Rectal smooth muscle tissue (tissue), 1 donor: Measurements from ENCODE around the gene GFPT1.
A peak's percentile ranks its signal among the peaks of the same experiment; 100 is the strongest.

ENCODE experiments used
- H3K27ac ChIP-seq: one replicate; pipeline ENCODE4 v1.7.0; 2013; ENCODE audit warnings: low read depth, low read length, inconsistent platforms
- H3K27me3 ChIP-seq: one replicate; pipeline ENCODE4 v1.7.0; 2013; ENCODE audit warnings: low read length; ENCODE audit not compliant: control insufficient read depth, insufficient read depth
- H3K36me3 ChIP-seq: one replicate; pipeline ENCODE4 v1.7.0; 2013; ENCODE audit warnings: low read length; ENCODE audit not compliant: control insufficient read depth, insufficient read depth
- H3K4me1 ChIP-seq: one replicate; pipeline ENCODE4 v1.7.0; 2013; ENCODE audit warnings: low read length; ENCODE audit not compliant: control insufficient read depth, insufficient read depth
- H3K4me3 ChIP-seq: one replicate; pipeline ENCODE4 v1.7.0; 2013; ENCODE audit warnings: low read length
- H3K9ac ChIP-seq: one replicate; pipeline ENCODE4 v1.7.0; 2013; ENCODE audit warnings: low read length

GFPT1 gene

GRCh38 chr2:69348781-69349180 is 38.2 kb downstream of the GFPT1 start:
- Histone ChIP-seq H3K36me3 (peaks cover 20% of the 10 kb centered on the region), H3K4me3 (no peak overlapping the region), H3K27ac (no peak overlapping the region), H3K4me1 (no peaks in the 10 kb centered on the region), H3K9ac (no peak overlapping the region), H3K27me3 (no peaks in the 10 kb centered on the region)

- Histone ChIP-seq H3K4me1 (no peaks in the 10 kb centered on the region), H3K27ac (no peak overlapping the region), H3K27me3 (no peaks in the 10 kb centered on the region), H3K9ac (no peak overlapping the region), H3K4me3 (no peak overlapping the region), H3K36me3 (peaks cover 26% of the 10 kb centered on the region)
These were observed 41.6 kb downstream of the GFPT1 start for GRCh38 chr2:69345434-69345833.

DNA sequence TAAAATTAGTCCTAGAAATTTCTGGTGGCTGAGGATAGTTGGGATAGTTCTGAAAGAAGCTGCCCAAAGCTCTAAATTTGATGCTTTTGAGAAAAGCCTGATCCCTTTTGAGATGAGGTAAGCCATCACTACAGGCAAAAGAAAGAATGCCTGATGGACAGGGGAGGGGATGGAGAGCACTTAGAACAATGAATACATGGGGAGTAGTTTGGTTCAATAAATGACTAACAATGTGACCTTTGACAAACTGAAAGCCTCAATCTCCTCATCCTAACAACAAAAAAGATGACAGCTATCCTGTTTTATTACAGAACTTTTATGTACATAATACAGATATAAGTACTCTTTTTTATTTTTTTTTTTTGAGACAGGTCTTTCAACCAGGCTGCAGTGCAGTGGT is 42.7 kb downstream of the GFPT1 start:
- no peak overlapping the region for H3K27ac ChIP-seq
- H3K9ac ChIP-seq = no peak overlapping the region
- H3K4me3 ChIP-seq = no peak overlapping the region
- peaks cover 21% of the 10 kb centered on the region for H3K36me3 ChIP-seq
- no peaks in the 10 kb centered on the region for H3K27me3 ChIP-seq
- H3K4me1 ChIP-seq = no peaks in the 10 kb centered on the region

DNA sequence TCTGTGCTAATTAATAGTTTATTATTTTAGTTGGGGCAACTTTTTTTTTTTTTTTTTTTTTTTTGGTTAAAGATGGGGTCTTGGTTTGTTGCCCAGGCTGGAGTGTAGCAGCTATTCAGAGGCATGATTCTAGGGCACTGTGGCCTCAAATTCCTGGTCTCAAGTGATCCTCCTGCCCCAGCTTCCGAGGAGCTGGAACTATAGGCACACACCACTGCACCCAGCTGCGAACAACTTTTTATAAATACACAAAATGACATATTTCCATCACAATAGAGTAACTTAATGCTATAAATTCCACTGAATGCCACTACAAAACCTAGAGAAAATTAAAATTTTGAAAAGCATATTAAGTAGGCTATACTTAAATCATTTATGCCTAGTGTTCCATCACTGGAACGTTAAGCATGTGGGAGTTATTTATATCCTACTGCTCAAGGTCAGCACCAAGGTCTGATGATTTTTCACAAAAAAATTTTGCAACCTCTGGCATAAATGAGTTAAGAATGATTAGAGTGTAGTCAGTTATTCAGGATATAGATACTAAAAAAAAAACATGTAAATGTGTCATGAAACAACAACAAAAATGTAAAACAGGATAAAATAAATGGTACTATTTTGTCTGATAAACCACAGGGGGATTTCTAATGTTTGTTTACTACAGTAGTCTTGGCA is 46.8 kb downstream of the GFPT1 start:
- H3K9ac ChIP-seq = no peak overlapping the region
- H3K4me3 ChIP-seq = no peak overlapping the region
- no peaks in the 10 kb centered on the region for H3K4me1 ChIP-seq
- peaks cover 15% of the 10 kb centered on the region for H3K36me3 ChIP-seq
- H3K27me3 ChIP-seq = no peaks in the 10 kb centered on the region
- no peak overlapping the region for H3K27ac ChIP-seq

DNA sequence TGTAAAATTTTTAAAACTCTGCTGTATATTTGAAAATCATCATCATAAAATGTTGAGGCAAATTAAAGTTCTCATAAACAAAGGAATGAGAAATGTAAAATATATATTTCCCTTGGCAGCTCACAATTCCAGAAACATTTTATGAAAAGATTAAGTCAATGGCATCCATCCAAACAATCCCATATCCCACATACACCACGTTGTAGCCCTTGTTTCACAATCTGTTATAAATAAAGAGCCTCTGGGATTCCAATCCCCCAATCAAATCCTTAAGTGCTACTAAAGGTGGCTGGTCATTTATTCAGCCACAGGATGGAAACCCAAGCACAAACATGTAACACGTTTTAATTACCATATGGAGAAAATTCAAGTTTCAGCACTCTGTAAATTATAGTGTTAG is 51.7 kb downstream of the GFPT1 start:
- Histone ChIP-seq H3K4me1 (no peaks in the 10 kb centered on the region), H3K4me3 (no peak overlapping the region), H3K27me3 (no peaks in the 10 kb centered on the region), H3K36me3 (peaks cover 7% of the 10 kb centered on the region), H3K9ac (no peak overlapping the region), H3K27ac (no peak overlapping the region)

DNA sequence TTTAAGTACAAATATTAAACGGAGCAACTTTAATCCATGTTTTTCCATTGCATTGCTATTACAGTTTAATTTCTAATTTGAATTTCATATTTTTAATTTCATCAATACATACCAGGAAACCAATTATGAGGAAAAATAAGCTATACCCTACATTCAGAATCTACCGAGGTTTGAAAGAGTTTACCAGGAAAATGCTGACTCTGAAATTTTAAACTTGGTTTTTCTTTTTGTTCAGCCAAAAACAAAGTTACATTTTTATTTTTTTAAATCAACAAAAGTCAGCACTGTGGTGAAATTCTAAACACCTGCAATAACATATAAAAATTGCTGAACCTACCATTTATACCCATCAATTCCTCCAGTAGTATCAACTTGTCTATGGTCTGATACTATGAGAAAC is 53.7 kb downstream of the GFPT1 start:
- Histone ChIP-seq H3K27ac (no peak overlapping the region), H3K9ac (no peak overlapping the region), H3K36me3 (peaks cover 4% of the 10 kb centered on the region), H3K27me3 (no peaks in the 10 kb centered on the region), H3K4me3 (no peak overlapping the region), H3K4me1 (no peaks in the 10 kb centered on the region)

DNA sequence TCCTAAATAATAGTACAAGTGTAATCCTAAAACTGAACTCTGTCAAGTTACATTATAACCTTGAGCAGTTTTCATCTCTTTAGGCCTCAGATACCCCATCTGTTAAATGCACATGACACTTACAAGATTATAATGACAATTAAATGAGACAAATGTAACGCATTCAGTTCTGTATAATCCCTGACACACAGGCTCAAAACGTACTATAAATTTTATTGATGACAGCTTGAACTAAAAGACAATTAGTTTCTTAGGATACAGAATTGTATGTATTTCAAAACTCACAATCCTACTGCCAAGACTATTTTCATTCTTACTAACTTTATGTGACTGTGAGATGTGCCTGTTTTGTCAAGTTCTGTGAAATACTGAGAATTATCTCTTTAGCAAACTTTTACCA is 56.2 kb downstream of the GFPT1 start:
- H3K27ac ChIP-seq = no peak overlapping the region
- H3K36me3 ChIP-seq = peaks cover 10% of the 10 kb centered on the region
- no peaks in the 10 kb centered on the region for H3K4me1 ChIP-seq
- no peaks in the 10 kb centered on the region for H3K27me3 ChIP-seq
- no peak overlapping the region for H3K9ac ChIP-seq
- H3K4me3 ChIP-seq = no peak overlapping the region

- no peak overlapping the region for H3K4me3 ChIP-seq
- H3K4me1 ChIP-seq = peaks cover 11% of the 10 kb centered on the region
- H3K9ac ChIP-seq = no peak overlapping the region
- H3K36me3 ChIP-seq = peaks cover 9% of the 10 kb centered on the region
- no peaks in the 10 kb centered on the region for H3K27me3 ChIP-seq
- no peak overlapping the region for H3K27ac ChIP-seq
These were observed 64.4 kb downstream of the GFPT1 start for GRCh38 chr2:69322631-69323030.

- H3K4me3 ChIP-seq = no peak overlapping the region
These were observed 70.5 kb downstream of the GFPT1 start for GRCh38 chr2:69316550-69316949.

GRCh38 chr2:69315160-69315761 is 71.8 kb downstream of the GFPT1 start:
- no peaks in the 10 kb centered on the region for H3K27me3 ChIP-seq
- H3K9ac ChIP-seq = no peak overlapping the region
- no peak overlapping the region for H3K4me3 ChIP-seq
- peaks cover 2% of the 10 kb centered on the region for H3K36me3 ChIP-seq
- H3K4me1 ChIP-seq = peaks cover 15% of the 10 kb centered on the region
- no peak overlapping the region for H3K27ac ChIP-seq

More at GRCh38 chr2:69316550-69316949, 70.5 kb downstream of the GFPT1 start:
- Histone ChIP-seq H3K9ac (no peak overlapping the region), H3K27ac (no peak overlapping the region), H3K27me3 (no peaks in the 10 kb centered on the region), H3K36me3 (peaks cover 2% of the 10 kb centered on the region), H3K4me1 (peaks cover 10% of the 10 kb centered on the region)

DNA sequence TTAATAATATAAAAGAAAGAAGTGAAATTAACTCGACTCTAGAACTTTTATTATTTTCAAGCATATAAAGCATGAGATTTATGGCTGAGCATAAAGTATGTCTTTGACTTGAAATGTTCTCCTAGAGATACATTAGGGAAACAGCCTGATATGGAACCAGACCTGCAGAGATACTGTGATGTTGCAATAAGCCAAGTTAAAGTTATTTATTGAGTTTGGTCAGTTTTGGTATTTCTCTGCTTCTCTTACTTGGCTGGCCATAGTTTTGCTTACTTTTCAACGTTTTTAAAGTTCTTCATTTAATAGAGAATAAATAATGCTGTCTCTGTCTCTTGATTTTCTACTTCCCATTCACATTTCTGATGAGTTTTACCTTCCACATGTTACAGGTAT is 76.0 kb downstream of the GFPT1 start:
- H3K27me3 ChIP-seq = no peaks in the 10 kb centered on the region
- no peak overlapping the region for H3K4me3 ChIP-seq
- H3K36me3 ChIP-seq = no peaks in the 10 kb centered on the region
- H3K9ac ChIP-seq = no peak overlapping the region
- H3K4me1 ChIP-seq = peaks cover 40% of the 10 kb centered on the region
- peak overlapping the region; percentile 86 for H3K27ac ChIP-seq

DNA sequence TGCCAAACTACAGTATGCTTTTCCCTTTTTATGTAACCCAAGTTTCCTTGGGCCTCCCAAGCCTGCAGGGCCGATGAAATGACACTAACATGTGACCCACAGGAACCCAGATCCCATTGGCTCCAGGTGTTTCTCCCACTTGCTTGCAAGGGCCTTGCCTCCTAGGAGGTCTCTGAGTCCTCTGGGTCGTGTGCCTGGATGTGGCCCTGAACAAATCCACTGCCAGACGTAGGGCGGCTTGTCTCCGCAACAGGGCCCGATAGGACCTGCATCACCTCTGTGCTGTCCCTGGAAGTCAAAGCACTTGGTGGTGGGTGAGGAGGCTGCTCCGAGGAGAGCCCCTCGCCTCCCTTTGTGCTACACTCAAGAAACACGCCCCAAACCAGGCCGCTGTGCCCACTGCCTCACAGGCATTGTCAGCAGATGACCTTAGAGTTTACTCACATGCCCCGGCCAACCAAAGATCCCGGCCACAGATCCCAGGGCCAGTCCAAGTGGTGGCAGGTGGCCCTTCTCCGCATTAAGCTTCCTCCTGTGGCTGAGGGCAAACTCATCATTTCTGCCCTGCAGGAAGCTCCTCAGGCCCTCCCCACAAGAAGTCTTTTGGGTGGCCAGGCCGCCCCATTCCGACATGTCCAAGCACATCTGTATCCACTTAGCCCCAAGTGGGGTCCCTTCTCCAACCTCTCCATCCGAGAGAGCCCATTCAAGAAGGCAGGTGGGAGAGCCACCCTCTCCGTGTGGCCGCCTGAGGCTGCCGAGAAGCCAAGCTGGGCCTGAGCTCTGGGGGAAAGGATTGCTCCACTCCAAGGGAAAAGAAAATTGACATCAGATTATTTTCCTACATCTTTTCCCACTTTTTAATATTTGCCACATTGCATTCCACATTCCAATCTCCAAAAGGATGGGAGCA is 76.7 kb downstream of the GFPT1 start:
- peaks cover 40% of the 10 kb centered on the region for H3K4me1 ChIP-seq
- H3K27ac ChIP-seq = peak overlapping the region; percentile 86
- H3K27me3 ChIP-seq = no peaks in the 10 kb centered on the region
- H3K9ac ChIP-seq = no peak overlapping the region
- no peaks in the 10 kb centered on the region for H3K36me3 ChIP-seq
- peak overlapping the region; percentile 18 for H3K4me3 ChIP-seq
